ENCODE data around the gene MYBBP1A.
A peak's percentile ranks its signal among the peaks of the same experiment; 100 is the strongest.
"Not testable (repeated sequence)": the region's sequence is repeated elsewhere in the genome, so short reads cannot be mapped to it uniquely, and the experiment has no call there.

MYBBP1A gene

GRCh38 chr17:4582691-4583090 is 27.5 kb upstream of the MYBBP1A start:
- Histone ChIP-seq H3K9me3 (ENCODE audit: control insufficient read depth in 1 of 2, low read length in 2 of 2) (no peaks in the 10 kb centered on the region), H3K9ac (ENCODE audit: low read depth in 1 of 2, low read length in 2 of 2) (no peak overlapping the region), H3K4me1 (ENCODE audit: control insufficient read depth in 1 of 2, insufficient read depth in 2 of 2, low read length in 2 of 2) (peaks cover 4 to 13% of the 10 kb centered on the region in 2 donors), H3K27ac (ENCODE audit: low read depth, low read length) (no peak overlapping the region), H3K27me3 (ENCODE audit: control insufficient read depth in 1 of 2, insufficient read depth in 2 of 2, low read length in 2 of 2) (peaks cover 22 to 38% of the 10 kb centered on the region in 2 donors), H3K4me3 (ENCODE audit: low read depth in 1 of 2, low read length in 2 of 2) (no peak overlapping the region), H3K36me3 (ENCODE audit: control insufficient read depth in 1 of 2, insufficient read depth in 2 of 2, low read length in 2 of 2) (no peaks in the 10 kb centered on the region)

DNA sequence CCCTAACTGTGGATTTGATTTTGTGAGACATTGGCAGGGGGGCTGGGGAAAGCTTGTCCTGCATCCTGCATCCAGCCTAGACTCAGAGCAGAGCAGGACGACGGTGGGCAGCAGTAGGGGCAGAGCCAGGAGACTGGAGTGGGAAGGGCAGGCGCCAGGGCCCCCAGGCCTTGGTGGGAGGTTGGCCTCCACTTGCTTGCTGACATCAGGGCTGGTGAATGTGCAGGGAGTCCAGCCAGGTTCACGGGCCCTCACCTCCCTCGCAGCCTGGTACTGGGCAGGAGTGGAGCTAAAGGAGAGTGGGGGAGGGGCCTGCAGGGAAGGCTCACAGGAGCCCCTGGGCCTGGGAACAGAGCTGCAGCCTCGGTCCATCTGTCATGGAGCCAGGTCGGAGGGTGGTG is 26.9 kb upstream of the MYBBP1A start:
- peaks cover 22 to 33% of the 10 kb centered on the region in 2 donors for H3K27me3 ChIP-seq (ENCODE audit: control insufficient read depth in 1 of 2, insufficient read depth in 2 of 2, low read length in 2 of 2)
- no peak overlapping the region for H3K27ac ChIP-seq (ENCODE audit: low read depth, low read length)
- H3K4me1 ChIP-seq (ENCODE audit: control insufficient read depth in 1 of 2, insufficient read depth in 2 of 2, low read length in 2 of 2): peaks cover 4 to 13% of the 10 kb centered on the region in 2 donors
- H3K36me3 ChIP-seq (ENCODE audit: control insufficient read depth in 1 of 2, insufficient read depth in 2 of 2, low read length in 2 of 2): no peaks in the 10 kb centered on the region
- no peak overlapping the region for H3K9ac ChIP-seq (ENCODE audit: low read depth in 1 of 2, low read length in 2 of 2)
- no peak overlapping the region for H3K4me3 ChIP-seq (ENCODE audit: low read depth in 1 of 2, low read length in 2 of 2)
- no peaks in the 10 kb centered on the region for H3K9me3 ChIP-seq (ENCODE audit: control insufficient read depth in 1 of 2, low read length in 2 of 2)

DNA sequence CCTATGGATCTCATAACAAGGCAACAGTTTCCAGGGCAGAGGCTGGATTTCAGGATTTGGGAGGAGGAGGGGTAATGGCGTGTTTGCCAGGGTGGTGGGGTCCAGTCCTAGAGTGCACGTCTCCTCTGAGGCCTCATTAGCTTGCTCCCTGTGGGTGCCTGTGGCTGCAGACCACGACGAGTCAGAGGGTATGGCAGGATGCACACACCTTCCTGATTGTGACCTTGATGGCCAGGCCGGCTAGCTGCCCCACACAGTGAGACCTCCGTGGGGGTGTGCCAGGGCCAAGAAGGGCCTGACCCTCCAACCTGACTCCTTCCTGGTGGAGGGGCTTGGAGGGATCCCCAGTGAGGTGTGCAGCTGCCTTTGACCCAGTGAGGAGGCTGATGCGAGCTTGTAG is 25.1 kb upstream of the MYBBP1A start:
- H3K9me3 ChIP-seq (ENCODE audit: control insufficient read depth in 1 of 2, low read length in 2 of 2): no peaks in the 10 kb centered on the region
- no peak overlapping the region for H3K4me3 ChIP-seq (ENCODE audit: low read depth in 1 of 2, low read length in 2 of 2)
- H3K4me1 ChIP-seq (ENCODE audit: control insufficient read depth in 1 of 2, insufficient read depth in 2 of 2, low read length in 2 of 2): peaks cover 4 to 10% of the 10 kb centered on the region in 2 donors
- no peak overlapping the region for H3K27ac ChIP-seq (ENCODE audit: low read depth, low read length)
- H3K36me3 ChIP-seq (ENCODE audit: control insufficient read depth in 1 of 2, insufficient read depth in 2 of 2, low read length in 2 of 2): no peaks in the 10 kb centered on the region
- peaks cover 18 to 30% of the 10 kb centered on the region in 2 donors for H3K27me3 ChIP-seq (ENCODE audit: control insufficient read depth in 1 of 2, insufficient read depth in 2 of 2, low read length in 2 of 2)
- H3K9ac ChIP-seq (ENCODE audit: low read depth in 1 of 2, low read length in 2 of 2): no peak overlapping the region

- peaks cover 4 to 7% of the 10 kb centered on the region in 2 donors for H3K4me1 ChIP-seq (ENCODE audit: control insufficient read depth in 1 of 2, insufficient read depth in 2 of 2, low read length in 2 of 2)
- H3K9me3 ChIP-seq (ENCODE audit: control insufficient read depth in 1 of 2, low read length in 2 of 2): no peaks in the 10 kb centered on the region
- no peak overlapping the region for H3K9ac ChIP-seq (ENCODE audit: low read depth in 1 of 2, low read length in 2 of 2)
- H3K36me3 ChIP-seq (ENCODE audit: control insufficient read depth in 1 of 2, insufficient read depth in 2 of 2, low read length in 2 of 2): no peaks in the 10 kb centered on the region
- H3K27ac ChIP-seq (ENCODE audit: low read depth, low read length): no peak overlapping the region
- no peak overlapping the region for H3K4me3 ChIP-seq (ENCODE audit: low read depth in 1 of 2, low read length in 2 of 2)
- H3K27me3 ChIP-seq (ENCODE audit: control insufficient read depth in 1 of 2, insufficient read depth in 2 of 2, low read length in 2 of 2): peaks cover 18 to 26% of the 10 kb centered on the region in 2 donors
Measured at GRCh38 chr17:4579678-4580077, 24.5 kb upstream of the MYBBP1A start.

DNA sequence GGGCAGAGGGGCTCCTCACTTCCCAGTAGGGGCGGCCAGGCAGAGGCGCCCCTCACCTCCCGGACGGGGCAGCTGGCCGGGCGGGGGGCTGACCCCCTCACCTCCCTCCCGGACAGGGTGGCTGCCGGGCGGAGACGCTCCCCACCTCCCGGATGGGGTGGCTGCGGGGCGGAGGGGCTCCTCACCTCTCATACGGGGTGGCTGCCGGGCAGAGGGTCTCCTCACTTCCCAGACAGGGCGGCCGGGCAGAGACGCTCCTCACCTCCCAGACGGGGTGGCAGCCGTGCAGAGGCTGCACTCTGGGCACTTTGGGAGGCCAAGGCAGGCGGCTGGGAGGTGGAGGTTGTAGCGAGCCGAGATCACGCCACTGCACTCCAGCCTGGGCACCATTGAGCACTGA is 23.2 kb upstream of the MYBBP1A start:
- not testable (repeated sequence) for H3K4me1 ChIP-seq (ENCODE audit: control insufficient read depth in 1 of 2, insufficient read depth in 2 of 2, low read length in 2 of 2); H3K27ac ChIP-seq (ENCODE audit: low read depth, low read length); H3K4me3 ChIP-seq (ENCODE audit: low read depth in 1 of 2, low read length in 2 of 2); H3K36me3 ChIP-seq (ENCODE audit: control insufficient read depth in 1 of 2, insufficient read depth in 2 of 2, low read length in 2 of 2); H3K9me3 ChIP-seq (ENCODE audit: control insufficient read depth in 1 of 2, low read length in 2 of 2); H3K9ac ChIP-seq (ENCODE audit: low read depth in 1 of 2, low read length in 2 of 2)
- peaks cover 10 to 17% of the 10 kb centered on the region in 2 donors for H3K27me3 ChIP-seq (ENCODE audit: control insufficient read depth in 1 of 2, insufficient read depth in 2 of 2, low read length in 2 of 2)

DNA sequence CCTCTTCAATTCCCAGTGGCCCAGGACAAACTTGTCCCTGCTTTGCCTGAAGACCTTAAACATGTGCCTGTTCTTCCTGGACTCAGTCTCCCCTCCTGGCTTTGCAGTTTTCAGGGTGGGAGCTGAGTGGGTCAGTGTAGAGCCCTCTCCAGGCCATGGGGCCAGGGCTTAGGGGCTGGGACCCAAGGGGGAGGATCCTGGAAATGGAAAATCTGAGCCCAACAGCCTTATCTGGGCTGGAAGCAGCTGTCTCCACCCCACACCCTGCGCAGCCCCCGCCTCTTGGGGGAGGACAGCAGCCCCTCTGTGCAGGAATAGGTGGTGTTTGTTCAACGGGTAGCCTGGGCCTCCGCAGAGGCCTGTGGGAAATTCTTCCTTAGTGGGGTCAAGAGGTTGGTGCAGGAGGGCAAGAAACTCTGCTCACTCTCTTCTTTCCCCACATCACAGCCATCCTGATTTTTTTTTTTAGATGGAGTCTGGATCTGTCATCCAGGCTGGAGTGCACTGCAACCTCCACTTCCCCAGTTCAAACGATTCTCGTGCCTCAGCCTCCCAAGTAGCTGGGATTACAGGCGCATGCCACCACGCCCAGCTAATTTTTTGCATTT is 22.3 kb upstream of the MYBBP1A start:
- no peak overlapping the region for H3K4me3 ChIP-seq (ENCODE audit: low read depth in 1 of 2, low read length in 2 of 2)
- no peaks in the 10 kb centered on the region for H3K36me3 ChIP-seq (ENCODE audit: control insufficient read depth in 1 of 2, insufficient read depth in 2 of 2, low read length in 2 of 2)
- H3K4me1 ChIP-seq (ENCODE audit: control insufficient read depth in 1 of 2, insufficient read depth in 2 of 2, low read length in 2 of 2): no peaks in the 10 kb centered on the region
- H3K27ac ChIP-seq (ENCODE audit: low read depth, low read length): no peak overlapping the region
- no peak overlapping the region for H3K9ac ChIP-seq (ENCODE audit: low read depth in 1 of 2, low read length in 2 of 2)
- H3K27me3 ChIP-seq (ENCODE audit: control insufficient read depth in 1 of 2, insufficient read depth in 2 of 2, low read length in 2 of 2): peaks cover under 1 to 9% of the 10 kb centered on the region in 2 donors
- no peaks in the 10 kb centered on the region for H3K9me3 ChIP-seq (ENCODE audit: control insufficient read depth in 1 of 2, low read length in 2 of 2)

GRCh38 chr17:4576729-4577322 is 21.6 kb upstream of the MYBBP1A start:
- Histone ChIP-seq H3K4me1 (ENCODE audit: control insufficient read depth in 1 of 2, insufficient read depth in 2 of 2, low read length in 2 of 2) (no peaks in the 10 kb centered on the region), H3K36me3 (ENCODE audit: control insufficient read depth in 1 of 2, insufficient read depth in 2 of 2, low read length in 2 of 2) (no peaks in the 10 kb centered on the region), H3K9ac (ENCODE audit: low read depth in 1 of 2, low read length in 2 of 2) (no peak overlapping the region), H3K4me3 (ENCODE audit: low read depth in 1 of 2, low read length in 2 of 2) (no peak overlapping the region), H3K27ac (ENCODE audit: low read depth, low read length) (no peak overlapping the region), H3K9me3 (ENCODE audit: control insufficient read depth in 1 of 2, low read length in 2 of 2) (no peaks in the 10 kb centered on the region), H3K27me3 (ENCODE audit: control insufficient read depth in 1 of 2, insufficient read depth in 2 of 2, low read length in 2 of 2) (peaks cover 0 to 3% of the 10 kb centered on the region in 2 donors)

DNA sequence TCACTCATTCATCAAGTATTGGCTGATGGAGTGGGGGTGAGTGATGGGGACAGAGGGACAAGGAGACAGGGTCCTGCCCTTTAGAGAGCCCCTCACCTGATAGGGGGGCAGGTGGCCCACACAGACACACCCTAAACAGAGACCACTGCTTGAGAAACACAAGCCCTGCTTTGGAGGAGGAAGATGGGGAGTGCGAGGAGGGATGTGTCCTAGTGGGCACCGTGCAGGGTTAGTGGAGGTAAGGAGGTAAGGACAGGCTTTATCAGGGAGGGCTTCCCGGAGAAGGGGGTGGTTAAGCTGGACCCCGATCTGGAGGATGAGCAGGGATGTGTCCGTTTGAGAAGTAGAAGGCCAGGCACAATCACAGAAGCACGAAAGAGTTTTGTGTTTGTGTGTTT is 21.0 kb upstream of the MYBBP1A start:
- Histone ChIP-seq H3K9ac (ENCODE audit: low read depth in 1 of 2, low read length in 2 of 2) (no peak overlapping the region), H3K9me3 (ENCODE audit: control insufficient read depth in 1 of 2, low read length in 2 of 2) (no peaks in the 10 kb centered on the region), H3K36me3 (ENCODE audit: control insufficient read depth in 1 of 2, insufficient read depth in 2 of 2, low read length in 2 of 2) (no peaks in the 10 kb centered on the region), H3K27ac (ENCODE audit: low read depth, low read length) (no peak overlapping the region), H3K27me3 (ENCODE audit: control insufficient read depth in 1 of 2, insufficient read depth in 2 of 2, low read length in 2 of 2) (peaks cover 0 to 3% of the 10 kb centered on the region in 2 donors), H3K4me1 (ENCODE audit: control insufficient read depth in 1 of 2, insufficient read depth in 2 of 2, low read length in 2 of 2) (no peaks in the 10 kb centered on the region), H3K4me3 (ENCODE audit: low read depth in 1 of 2, low read length in 2 of 2) (no peak overlapping the region)

- H3K4me1 ChIP-seq (ENCODE audit: control insufficient read depth in 1 of 2, insufficient read depth in 2 of 2, low read length in 2 of 2): no peaks in the 10 kb centered on the region
- no peaks in the 10 kb centered on the region for H3K36me3 ChIP-seq (ENCODE audit: control insufficient read depth in 1 of 2, insufficient read depth in 2 of 2, low read length in 2 of 2)
- H3K27me3 ChIP-seq (ENCODE audit: control insufficient read depth in 1 of 2, insufficient read depth in 2 of 2, low read length in 2 of 2): no peaks in the 10 kb centered on the region
- H3K9me3 ChIP-seq (ENCODE audit: control insufficient read depth in 1 of 2, low read length in 2 of 2): no peaks in the 10 kb centered on the region
- no peak overlapping the region for H3K9ac ChIP-seq (ENCODE audit: low read depth in 1 of 2, low read length in 2 of 2)
- peak overlapping the region; percentile 10 for H3K27ac ChIP-seq (ENCODE audit: low read depth, low read length)
- H3K4me3 ChIP-seq (ENCODE audit: low read depth in 1 of 2, low read length in 2 of 2): no peak overlapping the region
Measured at GRCh38 chr17:4574448-4575045, 19.4 kb upstream of the MYBBP1A start.

DNA sequence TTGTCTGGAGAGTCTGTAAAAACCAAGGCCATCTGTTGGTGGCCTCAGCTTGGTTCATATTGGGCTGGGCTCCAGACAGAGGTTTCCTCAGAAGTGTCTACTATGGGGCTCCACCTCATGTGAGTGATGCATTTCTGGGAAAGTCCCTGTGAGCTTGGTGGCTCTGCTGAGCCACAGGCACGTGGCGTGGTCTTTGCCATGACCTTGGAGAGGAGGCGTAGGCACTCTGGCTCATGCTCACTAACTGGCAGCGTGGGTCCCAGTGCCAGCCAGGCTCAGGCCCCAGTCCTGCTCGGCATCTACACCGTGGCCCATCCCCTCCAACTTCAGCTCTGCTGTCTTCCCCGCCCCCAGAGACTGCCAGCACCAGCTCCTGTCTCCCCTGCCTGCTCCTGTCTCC is 18.5 kb upstream of the MYBBP1A start:
- Histone ChIP-seq H3K9me3 (ENCODE audit: control insufficient read depth in 1 of 2, low read length in 2 of 2) (no peaks in the 10 kb centered on the region), H3K27ac (ENCODE audit: low read depth, low read length) (no peak overlapping the region)

More for the DNA sequence above, 18.5 kb upstream of the MYBBP1A start:
- no peak overlapping the region for H3K4me3 ChIP-seq (ENCODE audit: low read depth in 1 of 2, low read length in 2 of 2)
- H3K4me1 ChIP-seq (ENCODE audit: control insufficient read depth in 1 of 2, insufficient read depth in 2 of 2, low read length in 2 of 2): no peaks in the 10 kb centered on the region
- H3K36me3 ChIP-seq (ENCODE audit: control insufficient read depth in 1 of 2, insufficient read depth in 2 of 2, low read length in 2 of 2): no peaks in the 10 kb centered on the region
- no peak overlapping the region for H3K9ac ChIP-seq (ENCODE audit: low read depth in 1 of 2, low read length in 2 of 2)
- no peaks in the 10 kb centered on the region for H3K27me3 ChIP-seq (ENCODE audit: control insufficient read depth in 1 of 2, insufficient read depth in 2 of 2, low read length in 2 of 2)
